Fibroblast of mammary gland (primary cell): ENCODE measurements around the gene RYR1.
A peak's percentile ranks its signal among the peaks of the same experiment; 100 is the strongest.

Experiments
- DNase-seq: peaks from one replicate; pipeline ENCODE4 v3.0.0-alpha.2; 2010; ENCODE audit warnings: low read depth
- H3K4me3 ChIP-seq: 2 replicates; pipeline ENCODE4 v1.5.1; 2011; ENCODE audit warnings: low read depth, mild to moderate bottlenecking, low read length, moderate library complexity; ENCODE audit not compliant: control insufficient read depth
- CTCF ChIP-seq: conservative IDR thresholded peaks from 2 replicates; pipeline ENCODE4 v1.5.1; 2011; ENCODE audit warnings: low read depth, low read length, inconsistent platforms; ENCODE audit not compliant: control insufficient read depth, insufficient read depth

The RYR1 gene

GRCh38 chr19:38632476-38633213, 199.2 kb downstream of the RYR1 start:
- no peak for DNase-seq
- no peak for TF ChIP-seq CTCF
- H3K4me3 ChIP-seq, result no peak overlapping the region

- DNase-seq, result peak; percentile 61
- TF ChIP-seq CTCF, result peak; percentile 94
- no peak overlapping the region for H3K4me3 ChIP-seq
Observed at GRCh38 chr19:38634757-38635482, 201.4 kb downstream of the RYR1 start.

GRCh38 chr19:38635483-38636399, 202.2 kb downstream of the RYR1 start:
- no peak for DNase-seq
- H3K4me3 ChIP-seq, result no peak overlapping the region
- TF ChIP-seq CTCF, result no peak
